Pericardium fibroblast (primary cell): Measurements from ENCODE around the gene LEO1. TPM values are rescaled to one million over a fixed set of nuclear protein-coding genes. Genes with fewer than 3 reads are reported as not detected.

Source experiments
- total RNA-seq: library from RNA; depleted of rRNA; stranded (reverse); fragments of >200 nt; gene quantifications from 2 replicates; pipeline ENCODE4 v1.2.3, GENCODE V29; 2015

The LEO1 gene
- total RNA-seq = 15.6 and 19.0 TPM in 2 replicates

GRCh38 chr15:51971375-51972133 is at the start of gene LEO1:
Gene LEO1 (minus strand): TSS chr15:51971778. CDS start chr15:51971745, 33 bp downstream.

GRCh38 chr15:52018693-52019393 is 47.3 kb upstream of the LEO1 start, which contains the start of gene MAPK6:
Gene MAPK6 (plus strand): TSS chr15:52019219. CDS start chr15:52046461, 27,242 bp downstream.

Other genes with a start within 250 kb of the LEO1 start
- gene LYSMD2, start 234.1 kb downstream of the LEO1 start, total RNA-seq = 11.5 and 14.1 TPM in 2 replicates
- gene TMOD2, start 220.2 kb downstream of the LEO1 start, total RNA-seq = 9.4 and 10.5 TPM in 2 replicates
- gene TMOD3, start 142.1 kb downstream of the LEO1 start, total RNA-seq = 24.6 and 25.3 TPM in 2 replicates
- gene MAPK6, start 47.4 kb upstream of the LEO1 start, total RNA-seq = 20.6 and 40.4 TPM in 2 replicates
- gene BCL2L10, start 141.0 kb upstream of the LEO1 start, total RNA-seq = 2.0 TPM in 1 of 2 replicates, not detected in the other
- 14.4 and 21.9 TPM in 2 replicates for gene GNB5, start 219.6 kb upstream of the LEO1 start, total RNA-seq